ENCODE results near the gene JMY.

Gene JMY

DNA sequence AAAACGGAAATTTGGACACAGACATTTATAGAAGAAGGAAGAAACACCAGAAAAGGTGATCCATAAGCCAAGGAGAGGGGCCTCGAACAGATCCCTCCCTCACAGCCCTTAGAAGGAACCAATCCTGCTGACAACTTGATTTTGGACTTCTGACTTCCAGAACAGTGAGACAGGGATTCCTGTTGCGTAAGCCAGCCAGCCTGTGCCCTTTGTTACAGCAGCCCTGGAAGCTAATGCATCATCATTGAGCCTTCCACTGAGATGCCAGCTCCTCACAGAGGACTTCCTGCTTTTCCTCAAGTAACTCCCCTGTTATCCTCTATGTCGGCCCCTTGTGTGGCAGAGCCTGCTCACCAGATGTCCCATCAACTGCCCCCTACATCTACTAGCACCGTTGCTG is 94.1 kb downstream of the JMY start:
- Histone ChIP-seq H3K4me3 (ENCODE audit: insufficient read depth, low read depth, low read length) (no peak overlapping the region), H3K27ac (ENCODE audit: insufficient read depth, low read depth, low read length, poor library complexity, severe bottlenecking) (no peak overlapping the region), H3K36me3 (ENCODE audit: control insufficient read depth, insufficient read depth, low read length) (no peaks in the 10 kb centered on the region), H3K4me1 (ENCODE audit: control insufficient read depth, insufficient read depth, low read length) (no peaks in the 10 kb centered on the region), H3K9me3 (ENCODE audit: control insufficient read depth, low read length) (no peaks in the 10 kb centered on the region), H3K27me3 (ENCODE audit: control insufficient read depth, insufficient read depth, low read length, poor library complexity, severe bottlenecking) (no peaks in the 10 kb centered on the region)
- 90 to 95% methylated on average over 5 of the region's 5 CpGs for WGBS, 2 experiments

DNA sequence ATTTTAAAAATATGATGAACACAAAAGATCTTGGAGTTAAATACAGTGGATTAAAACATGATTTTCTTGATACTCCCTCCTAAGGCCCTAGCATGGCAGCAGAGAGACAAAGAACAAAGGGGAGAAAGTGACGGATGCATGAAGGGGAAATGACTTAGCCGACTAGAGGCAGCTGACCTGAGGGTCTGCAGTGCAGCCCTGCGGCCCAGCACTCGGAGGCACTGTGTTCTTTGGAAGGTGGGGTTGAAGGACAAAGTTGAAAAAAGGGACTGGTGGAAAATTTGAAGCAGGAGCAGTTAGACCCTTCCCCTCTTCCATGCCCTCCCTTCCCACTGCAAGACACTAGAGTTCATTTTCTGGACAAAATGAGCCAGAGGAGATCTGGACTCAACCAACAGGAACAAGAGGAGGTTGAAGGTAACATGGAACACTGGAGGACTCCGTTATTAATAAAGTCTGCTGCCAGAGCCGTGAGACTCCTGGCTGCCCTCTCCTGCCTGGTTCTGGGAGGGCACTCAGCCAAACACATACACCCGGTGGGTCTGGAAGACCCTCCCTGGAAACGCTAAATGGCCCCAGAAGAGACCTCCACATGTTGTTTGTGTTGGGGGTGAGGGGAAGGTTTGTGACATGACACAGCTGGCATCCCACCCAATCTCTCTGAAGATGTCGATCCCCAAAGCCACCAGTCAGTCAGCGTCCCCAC is 98.1 kb downstream of the JMY start:
- WGBS, 2 experiments: 87 to 92% methylated on average over 10 of the region's 10 CpGs
- Histone ChIP-seq H3K4me1 (ENCODE audit: control insufficient read depth, insufficient read depth, low read length) (no peaks in the 10 kb centered on the region), H3K27me3 (ENCODE audit: control insufficient read depth, insufficient read depth, low read length, poor library complexity, severe bottlenecking) (no peaks in the 10 kb centered on the region), H3K27ac (ENCODE audit: insufficient read depth, low read depth, low read length, poor library complexity, severe bottlenecking) (no peak overlapping the region), H3K9me3 (ENCODE audit: control insufficient read depth, low read length) (no peaks in the 10 kb centered on the region), H3K36me3 (ENCODE audit: control insufficient read depth, insufficient read depth, low read length) (no peaks in the 10 kb centered on the region), H3K4me3 (ENCODE audit: insufficient read depth, low read depth, low read length) (no peak overlapping the region)

DNA sequence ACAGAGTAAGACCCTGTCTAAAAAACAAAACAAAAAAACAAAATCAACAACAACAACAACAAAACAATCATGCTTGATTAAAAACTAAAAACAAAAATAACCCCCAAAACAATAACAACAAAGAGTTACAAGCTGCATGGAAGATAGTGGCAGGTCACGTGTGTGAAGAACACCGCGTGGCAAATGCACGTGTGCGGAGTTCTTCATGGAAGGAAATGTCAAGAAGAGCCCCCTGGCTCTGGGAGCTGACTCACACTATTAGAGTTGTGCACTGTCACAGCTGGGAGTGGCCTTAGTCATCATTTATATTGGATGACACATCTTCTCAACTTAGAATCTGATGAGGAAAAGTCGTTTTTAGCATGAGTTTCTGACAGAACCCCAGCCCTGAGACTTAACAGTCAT is 110.5 kb downstream of the JMY start:
- H3K4me1 ChIP-seq (ENCODE audit: control insufficient read depth, insufficient read depth, low read length): no peaks in the 10 kb centered on the region
- H3K27ac ChIP-seq (ENCODE audit: insufficient read depth, low read depth, low read length, poor library complexity, severe bottlenecking): no peak overlapping the region
- no peaks in the 10 kb centered on the region for H3K9me3 ChIP-seq (ENCODE audit: control insufficient read depth, low read length)
- no peak overlapping the region for H3K4me3 ChIP-seq (ENCODE audit: insufficient read depth, low read depth, low read length)
- H3K27me3 ChIP-seq (ENCODE audit: control insufficient read depth, insufficient read depth, low read length, poor library complexity, severe bottlenecking): no peaks in the 10 kb centered on the region
- 90 to 93% methylated on average over 6 of the region's 6 CpGs for WGBS, 2 experiments
- no peaks in the 10 kb centered on the region for H3K36me3 ChIP-seq (ENCODE audit: control insufficient read depth, insufficient read depth, low read length)

DNA sequence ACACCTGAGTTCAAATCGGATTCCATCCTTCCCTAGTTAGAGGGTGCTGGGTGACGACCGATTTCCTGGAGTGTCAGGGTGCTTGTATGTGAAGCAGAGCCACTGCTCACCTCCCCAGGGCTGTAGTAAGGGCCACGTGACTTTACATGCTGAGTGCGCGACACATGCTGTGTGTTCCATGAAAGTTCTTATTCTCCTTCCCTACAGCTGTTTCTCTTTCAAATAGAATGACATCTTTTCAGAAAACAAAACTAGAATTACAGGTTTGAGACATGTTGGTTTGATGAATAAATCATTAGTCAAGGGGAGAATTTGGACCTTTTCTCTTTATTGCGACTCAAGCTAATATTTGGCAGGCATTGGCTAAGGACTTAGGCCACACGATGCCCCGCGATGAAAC is 113.1 kb downstream of the JMY start:
- Histone ChIP-seq H3K27ac (ENCODE audit: insufficient read depth, low read depth, low read length, poor library complexity, severe bottlenecking) (no peak overlapping the region), H3K4me1 (ENCODE audit: control insufficient read depth, insufficient read depth, low read length) (no peaks in the 10 kb centered on the region), H3K27me3 (ENCODE audit: control insufficient read depth, insufficient read depth, low read length, poor library complexity, severe bottlenecking) (no peaks in the 10 kb centered on the region), H3K9me3 (ENCODE audit: control insufficient read depth, low read length) (no peaks in the 10 kb centered on the region), H3K36me3 (ENCODE audit: control insufficient read depth, insufficient read depth, low read length) (no peaks in the 10 kb centered on the region), H3K4me3 (ENCODE audit: insufficient read depth, low read depth, low read length) (no peak overlapping the region)
- 94 to 95% methylated on average over 10 of the region's 10 CpGs for WGBS, 2 experiments

DNA sequence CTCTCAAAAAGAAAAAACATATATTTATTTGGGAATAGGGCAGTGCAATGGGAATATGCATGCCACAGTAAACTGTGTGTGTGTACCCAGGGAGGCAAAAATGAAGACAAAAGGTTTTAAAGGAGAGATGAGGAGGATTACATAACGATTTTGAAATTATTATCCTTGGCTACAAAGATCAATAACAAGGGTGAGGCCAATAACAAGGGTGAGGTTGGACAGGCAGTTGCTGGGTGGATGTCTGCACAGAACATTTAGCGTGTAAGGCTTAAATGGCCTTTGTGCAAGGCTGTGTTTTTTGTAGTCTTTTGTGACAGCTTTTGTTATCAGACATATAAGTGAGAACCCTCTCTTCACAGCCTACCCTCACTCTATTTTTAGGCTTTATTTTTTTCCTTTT is 114.0 kb downstream of the JMY start:
- Histone ChIP-seq H3K27ac (ENCODE audit: insufficient read depth, low read depth, low read length, poor library complexity, severe bottlenecking) (no peak overlapping the region), H3K27me3 (ENCODE audit: control insufficient read depth, insufficient read depth, low read length, poor library complexity, severe bottlenecking) (no peaks in the 10 kb centered on the region)
- WGBS, 2 experiments: 88 to 100% methylated on average over 2 of the region's 2 CpGs

DNA sequence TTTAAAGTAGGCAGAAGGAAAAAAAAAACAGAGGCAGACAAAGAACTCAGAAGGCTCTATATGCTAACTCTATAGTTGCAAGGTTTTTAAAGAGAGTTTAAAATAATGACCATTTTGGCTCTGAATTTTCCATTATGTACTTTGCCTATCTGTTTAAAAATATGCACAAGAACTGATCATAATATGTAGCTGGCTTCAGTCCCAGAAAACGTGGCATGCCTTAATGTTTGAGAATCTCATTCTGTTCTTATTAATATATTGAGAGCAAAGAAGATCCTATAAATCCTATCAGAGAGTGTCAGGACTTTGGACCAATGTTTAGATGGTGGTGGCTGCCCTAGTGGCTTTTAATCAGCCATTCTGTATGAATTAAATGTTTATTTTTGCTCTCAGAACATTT is 121.5 kb downstream of the JMY start:
- no peak overlapping the region for H3K27ac ChIP-seq (ENCODE audit: insufficient read depth, low read depth, low read length, poor library complexity, severe bottlenecking)
- H3K27me3 ChIP-seq (ENCODE audit: control insufficient read depth, insufficient read depth, low read length, poor library complexity, severe bottlenecking): no peaks in the 10 kb centered on the region
- H3K4me1 ChIP-seq (ENCODE audit: control insufficient read depth, insufficient read depth, low read length): no peaks in the 10 kb centered on the region
- H3K4me3 ChIP-seq (ENCODE audit: insufficient read depth, low read depth, low read length): no peak overlapping the region
- no peaks in the 10 kb centered on the region for H3K36me3 ChIP-seq (ENCODE audit: control insufficient read depth, insufficient read depth, low read length)
- 80% methylated on average over 1 of the region's 1 CpG; no CpG with 5 or more reads in 1 of the 2 experiments for WGBS, 2 experiments
- no peaks in the 10 kb centered on the region for H3K9me3 ChIP-seq (ENCODE audit: control insufficient read depth, low read length)

More for the DNA sequence above, 114.0 kb downstream of the JMY start:
- H3K4me1 ChIP-seq (ENCODE audit: control insufficient read depth, insufficient read depth, low read length): no peaks in the 10 kb centered on the region
- no peaks in the 10 kb centered on the region for H3K9me3 ChIP-seq (ENCODE audit: control insufficient read depth, low read length)
- no peaks in the 10 kb centered on the region for H3K36me3 ChIP-seq (ENCODE audit: control insufficient read depth, insufficient read depth, low read length)
- no peak overlapping the region for H3K4me3 ChIP-seq (ENCODE audit: insufficient read depth, low read depth, low read length)
